HepG2 (cell line): ENCODE results near the gene C20orf144. TPM values are rescaled to one million over a fixed set of nuclear protein-coding genes. Genes with fewer than 3 reads are reported as not detected.

Source experiments
- ATAC-seq: fragments of 200-7000 bp; cut with Tn5 transposase; 3 replicates; pipeline ENCODE4 v1.9.1; 2020; ENCODE audit warnings: mild to moderate bottlenecking, moderate library complexity
- BruUV-seq: library from RNA; stranded (reverse); fragments of 400-500 nt; replicated peaks from 2 replicates; lab custom pipeline; 2021; lab: Mats Ljungman, UMichigan
- CTCF ChIA-PET: fragments of 300-600 bp; formaldehyde crosslinking; extraction: SDS; loops from one replicate; lab custom pipeline; 2021; ENCODE audit warnings: low total read pairs, inconsistent platforms, low intra/inter-chr PET ratio; lab: Yijun Ruan, JAX
- POLR2A ChIA-PET: fragments of 350-600 bp; sonication (Branson Sonifier 250); formaldehyde crosslinking; loops from one replicate; lab custom pipeline; 2020; ENCODE audit warnings: antibody characterized with exemption, inconsistent platforms; lab: Yijun Ruan, JAX
- DNase-seq: peaks from one replicate; pipeline ENCODE4 v3.0.0-alpha.2; 2015; ENCODE audit warnings: low spot score
- FAIRE-seq: peaks from 3 replicates; lab custom pipeline; 2011; peaks lifted over from hg19 to GRCh38; lab: Jason Lieb, UNC
- H2AFZ ChIP-seq: one replicate; pipeline ENCODE4 v1.6.1; 2011; ENCODE audit warnings: low read length, inconsistent platforms
- H3K27ac ChIP-seq: fragments of 300-600 bp; 3 replicates; pipeline ENCODE4 v1.8.0; 2011; ENCODE audit warnings: mixed run types, mild to moderate bottlenecking, mixed read lengths, low read length, inconsistent platforms; ENCODE audit not compliant: insufficient read depth; ENCODE audit errors: extremely low read length
- H3K27me3 ChIP-seq, 2 experiments: fragments of 200-600 bp in 1 of 2; 2 replicates in 1 of 2; 3 replicates in 1 of 2; pipeline versions ENCODE4 v1.6.0 to v1.8.0; 2011; ENCODE audit warnings: low read length in 2 of 2, mild to moderate bottlenecking in 2 of 2, moderate library complexity in 2 of 2, inconsistent platforms in 1 of 2; ENCODE audit not compliant: insufficient read depth in 2 of 2, control insufficient read depth in 1 of 2
- H3K36me3 ChIP-seq, 2 experiments: fragments of 200-600 bp in 1 of 2; replicated peaks in 1 of 2; 2 replicates in 1 of 2; 3 replicates in 1 of 2; pipeline versions ENCODE4 v1.5.1 to v1.8.0; 2011; ENCODE audit warnings: low read length in 2 of 2, inconsistent platforms in 1 of 2; ENCODE audit not compliant: insufficient read depth in 2 of 2, control insufficient read depth in 1 of 2
- H3K4me1 ChIP-seq: 2 replicates; pipeline ENCODE4 v1.5.1; 2012; ENCODE audit warnings: low read length, inconsistent platforms; ENCODE audit not compliant: insufficient read depth
- H3K4me2 ChIP-seq: 2 replicates; pipeline ENCODE4 v1.6.0; 2011; ENCODE audit warnings: low read depth, low read length, inconsistent platforms
- H3K4me3 ChIP-seq, 3 experiments: fragments of 200-600 bp in 1 of 3; sonication (generic), shearing (Covaris generic) in 1 of 3; replicated peaks in 1 of 3; 2 replicates each; pipeline ENCODE4 v1.5.1; 2011 to 2016; ENCODE audit warnings: low read length in 3 of 3, inconsistent platforms in 2 of 3, low read depth in 2 of 3, mild to moderate bottlenecking in 2 of 3, control low read depth in 1 of 3, mixed read lengths in 1 of 3; ENCODE audit not compliant: insufficient read depth in 1 of 3
- H3K79me2 ChIP-seq: one replicate; pipeline ENCODE4 v1.6.1; 2011; ENCODE audit warnings: low read length, inconsistent platforms; ENCODE audit not compliant: insufficient read depth
- H3K9ac ChIP-seq: 2 replicates; pipeline ENCODE4 v1.6.0; 2011; ENCODE audit warnings: mild to moderate bottlenecking, low read depth, low read length, inconsistent platforms; ENCODE audit not compliant: insufficient read depth
- H3K9me3 ChIP-seq: 2 replicates; pipeline ENCODE4 v1.5.1; 2012; ENCODE audit warnings: mild to moderate bottlenecking, low read length
- H4K20me1 ChIP-seq: 2 replicates; pipeline ENCODE4 v1.6.0; 2011; ENCODE audit warnings: inconsistent platforms, mild to moderate bottlenecking, low read length, moderate library complexity; ENCODE audit not compliant: insufficient read depth
- AGO1 ChIP-seq: fragments of 200-400 bp; formaldehyde crosslinking; IDR thresholded peaks from 2 replicates; pipeline ENCODE4 v1.6.1; 2017; ENCODE audit warnings: mild to moderate bottlenecking, low read depth, low read length, moderate library complexity; ENCODE audit not compliant: poor library complexity, severe bottlenecking
- CEBPB ChIP-seq: IDR thresholded peaks from 2 replicates; pipeline ENCODE4 v1.6.1; 2011; ENCODE audit warnings: low read depth, low read length, improper control_type of control experiment, borderline replicate concordance
- HOXD1 ChIP-seq: sonication (generic); formaldehyde crosslinking; IDR thresholded peaks from 2 replicates; pipeline ENCODE4 v1.5.0; 2020; ENCODE audit warnings: missing genetic modification reagents
- JDP2 ChIP-seq: sonication (generic); formaldehyde crosslinking; IDR thresholded peaks from 2 replicates; pipeline ENCODE4 v1.8.1; 2022; ENCODE audit warnings: missing genetic modification reagents, borderline replicate concordance
- PCBP1 ChIP-seq: fragments of 200-400 bp; formaldehyde crosslinking; IDR thresholded peaks from 2 replicates; pipeline ENCODE4 v1.6.1; 2017; ENCODE audit warnings: mild to moderate bottlenecking, low read depth, low read length, borderline replicate concordance
- SMYD3 ChIP-seq: sonication (generic); formaldehyde crosslinking; IDR thresholded peaks from 2 replicates; pipeline ENCODE4 v1.8.1; 2023; ENCODE audit warnings: mild to moderate bottlenecking, missing genetic modification reagents
- SP2 ChIP-seq: sonication (generic); formaldehyde crosslinking; IDR thresholded peaks from 2 replicates; pipeline ENCODE4 v1.5.1; 2020; ENCODE audit warnings: mild to moderate bottlenecking, missing genetic modification reagents
- TCF7 ChIP-seq: sonication (generic); IDR thresholded peaks from 2 replicates; pipeline ENCODE4 v1.6.1; 2016; ENCODE audit warnings: antibody characterized with exemption, low read depth
- ZBTB20 ChIP-seq: sonication (generic); formaldehyde crosslinking; IDR thresholded peaks from 2 replicates; pipeline ENCODE4 v1.8.1; 2023; ENCODE audit warnings: missing genetic modification reagents, low read depth, mild to moderate bottlenecking, borderline replicate concordance
- ZFP36L1 ChIP-seq: sonication (generic); formaldehyde crosslinking; IDR thresholded peaks from 2 replicates; pipeline ENCODE4 v1.8.0; 2022; ENCODE audit warnings: mild to moderate bottlenecking, missing genetic modification reagents, moderate library complexity
- ZNF543 ChIP-seq: sonication (generic); formaldehyde crosslinking; IDR thresholded peaks from 2 replicates; pipeline ENCODE4 v1.4.0; 2020; ENCODE audit warnings: mild to moderate bottlenecking, missing genetic modification reagents
- WGBS: methylation state at CpG from one replicate; pipeline ENCODE4 v1.1.6; 2017; ENCODE audit warnings: low lambda C conversion rate; 5-methylcytosine and 5-hydroxymethylcytosine counted together
- in situ Hi-C: cut with HindIII; loops from 2 replicates; pipeline ENCODE4 v1.10.0; 2017; ENCODE audit warnings: low pct_unique_long_range_greater_than_20kb; ENCODE audit not compliant: extremely low pct_ligation_motif_present
- intact Hi-C: fragments of 100-400 bp; cut with micrococcal nuclease; formaldehyde crosslinking; loops from one replicate; pipeline ENCODE4 v1.10.0; 2022; ENCODE audit not compliant: unreplicated experiment
- polyA plus RNA-seq, 8 experiments: library from polyadenylated mRNA; depleted of rRNA in 3 of 8; stranded (reverse) in 7 of 8; unstranded in 1 of 8; fragments of >200 nt; fragmentation: Illumina TruSeq in 4 of 8; extraction: Trizol in 4 of 8; gene quantifications; 2 replicates each; pipeline versions ENCODE4 v1.2.1 to v1.2.3, GENCODE V29; 2011 to 2016; ENCODE audit warnings: low read depth in 4 of 8, missing spikeins in 1 of 8, mixed read lengths in 1 of 8; ENCODE audit not compliant: insufficient read depth in 1 of 8
- total RNA-seq, 5 experiments: library from RNA; depleted of rRNA; stranded (reverse); fragments of >200 nt; fragmentation: Illumina TruSeq; extraction: Trizol; gene quantifications; 2 replicates each; pipeline ENCODE4 v1.2.3, GENCODE V29; 2016; ENCODE audit warnings: low read depth in 1 of 5
- TF ChIP-seq, protein P1 (sequence below): sonication (generic); formaldehyde crosslinking; IDR thresholded peaks from 2 replicates; pipeline ENCODE4 v1.4.0; 2020; ENCODE audit warnings: mild to moderate bottlenecking, missing genetic modification reagents
- TF ChIP-seq, protein P2 (sequence below): sonication (generic); formaldehyde crosslinking; IDR thresholded peaks from 2 replicates; pipeline ENCODE4 v1.8.1; 2022; ENCODE audit warnings: low read depth, mild to moderate bottlenecking, missing genetic modification reagents
- TF ChIP-seq, protein P3 (sequence below): sonication (generic); formaldehyde crosslinking; IDR thresholded peaks from 2 replicates; pipeline ENCODE4 v1.4.0; 2020; ENCODE audit warnings: missing genetic modification reagents
- TF ChIP-seq, protein P4 (sequence below): sonication (generic); formaldehyde crosslinking; conservative IDR thresholded peaks from 2 replicates; pipeline ENCODE4 v1.4.0; 2020; ENCODE audit warnings: missing genetic modification reagents
- TF ChIP-seq, protein P5 (sequence below): sonication (generic); formaldehyde crosslinking; IDR thresholded peaks from 2 replicates; pipeline ENCODE4 v1.4.0; 2020; ENCODE audit warnings: missing genetic modification reagents

The C20orf144 gene
- total and polyA plus RNA-seq, 2 of the 13 experiments (the other 11 are each of a cell fraction or from before 2014, with no cell fraction given), result 0.09 to 0.16 TPM

DNA sequence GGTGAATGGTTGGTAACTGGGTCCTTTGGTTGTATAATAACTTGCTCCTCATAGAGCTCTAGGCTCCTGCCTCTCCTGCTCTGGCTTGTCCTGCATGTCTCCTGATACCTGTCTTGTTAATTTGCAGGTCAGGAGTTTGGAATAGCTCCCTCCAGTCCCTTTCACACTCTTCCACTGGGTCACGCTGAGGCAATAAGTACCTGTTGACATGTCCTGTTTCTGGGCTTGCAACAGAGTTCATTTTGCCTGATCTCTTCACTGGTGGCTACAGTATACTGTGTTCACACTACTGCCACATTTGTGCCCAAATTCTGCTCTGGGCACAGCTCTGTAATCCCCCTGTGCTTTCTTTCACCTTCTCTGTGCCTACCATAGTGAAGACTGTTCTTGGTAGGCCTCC is 25.4 kb upstream of the C20orf144 start (continued):
- no peak for TF ChIP-seq SMYD3 (CRISPR knock-in tag)
- TF ChIP-seq, protein P1, sequence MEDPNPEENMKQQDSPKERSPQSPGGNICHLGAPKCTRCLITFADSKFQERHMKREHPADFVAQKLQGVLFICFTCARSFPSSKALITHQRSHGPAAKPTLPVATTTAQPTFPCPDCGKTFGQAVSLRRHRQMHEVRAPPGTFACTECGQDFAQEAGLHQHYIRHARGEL (CRISPR knock-in tag), result no peak

DNA sequence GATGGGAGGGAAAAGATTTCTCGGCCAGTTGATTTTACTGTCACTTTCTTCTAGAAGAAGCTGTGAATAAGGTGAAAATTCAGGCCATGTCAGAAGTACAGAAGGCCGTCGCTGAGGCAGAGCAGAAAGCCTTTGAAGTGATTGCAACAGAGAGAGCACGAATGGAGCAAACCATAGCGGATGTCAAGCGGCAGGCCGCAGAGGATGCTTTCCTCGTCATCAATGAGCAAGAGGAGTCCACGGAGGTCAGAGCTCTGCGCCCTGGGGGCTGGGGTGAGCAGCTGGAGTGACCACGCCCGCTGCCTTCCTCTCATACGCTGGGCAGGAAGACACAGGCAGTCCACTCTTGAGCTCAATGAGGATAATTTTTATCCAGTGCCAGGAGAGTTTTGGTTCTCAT is 21.8 kb upstream of the C20orf144 start:
- no peaks in the 10 kb centered on the region for H4K20me1 ChIP-seq
- H2AFZ ChIP-seq, result no peak overlapping the region
- peaks cover 11% of the 10 kb centered on the region; the same call in 1 of the 2 replicates for H3K4me1 ChIP-seq
- peaks cover 35 to 65% of the 10 kb centered on the region in 2 experiments for H3K36me3 ChIP-seq
- peak; percentile 56 for FAIRE-seq
- in situ Hi-C loops, result loop anchor here (10.0 kb wide), 1 partner anchor 125 kb away; no protein-coding TSS in a partner anchor
- no peaks in the 10 kb centered on the region for H3K9me3 ChIP-seq
- H3K4me3 ChIP-seq, result no peak overlapping the region
- ChIA-PET POLR2A (no interaction called here), CTCF (no interaction called here)
- BruUV-seq, result no TSS peak
- H3K27ac ChIP-seq, result no peak overlapping the region
- WGBS, result 82% methylated on average over 13 of the region's 13 CpGs
- ATAC-seq, result no peak
- no peak overlapping the region for H3K9ac ChIP-seq
- no peak overlapping the region for H3K4me2 ChIP-seq
- intact Hi-C loops, result no loop called here
- H3K27me3 ChIP-seq, result no peaks in the 10 kb centered on the region
- DNase-seq, result peak; percentile 54
- no peaks in the 10 kb centered on the region for H3K79me2 ChIP-seq
- TF ChIP-seq PCBP1 (no peak), TCF7 (peak; percentile 33; the same call in 1 of the 2 replicates), ZNF543 (CRISPR knock-in tag) (no peak), JDP2 (CRISPR knock-in tag) (no peak), HOXD1 (no peak), ZBTB20 (CRISPR knock-in tag) (no peak), CEBPB (peak; percentile 92), SP2 (CRISPR knock-in tag) (no peak), ZFP36L1 (CRISPR knock-in tag) (no peak), AGO1 (no peak)
- TF ChIP-seq, protein P2, sequence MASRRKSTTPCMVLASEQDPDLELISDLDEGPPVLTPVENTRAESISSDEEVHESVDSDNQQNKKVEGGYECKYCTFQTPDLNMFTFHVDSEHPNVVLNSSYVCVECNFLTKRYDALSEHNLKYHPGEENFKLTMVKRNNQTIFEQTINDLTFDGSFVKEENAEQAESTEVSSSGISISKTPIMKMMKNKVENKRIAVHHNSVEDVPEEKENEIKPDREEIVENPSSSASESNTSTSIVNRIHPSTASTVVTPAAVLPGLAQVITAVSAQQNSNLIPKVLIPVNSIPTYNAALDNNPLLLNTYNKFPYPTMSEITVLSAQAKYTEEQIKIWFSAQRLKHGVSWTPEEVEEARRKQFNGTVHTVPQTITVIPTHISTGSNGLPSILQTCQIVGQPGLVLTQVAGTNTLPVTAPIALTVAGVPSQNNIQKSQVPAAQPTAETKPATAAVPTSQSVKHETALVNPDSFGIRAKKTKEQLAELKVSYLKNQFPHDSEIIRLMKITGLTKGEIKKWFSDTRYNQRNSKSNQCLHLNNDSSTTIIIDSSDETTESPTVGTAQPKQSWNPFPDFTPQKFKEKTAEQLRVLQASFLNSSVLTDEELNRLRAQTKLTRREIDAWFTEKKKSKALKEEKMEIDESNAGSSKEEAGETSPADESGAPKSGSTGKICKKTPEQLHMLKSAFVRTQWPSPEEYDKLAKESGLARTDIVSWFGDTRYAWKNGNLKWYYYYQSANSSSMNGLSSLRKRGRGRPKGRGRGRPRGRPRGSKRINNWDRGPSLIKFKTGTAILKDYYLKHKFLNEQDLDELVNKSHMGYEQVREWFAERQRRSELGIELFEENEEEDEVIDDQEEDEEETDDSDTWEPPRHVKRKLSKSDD (CRISPR knock-in tag), result no peak
- TF ChIP-seq, protein P3, sequence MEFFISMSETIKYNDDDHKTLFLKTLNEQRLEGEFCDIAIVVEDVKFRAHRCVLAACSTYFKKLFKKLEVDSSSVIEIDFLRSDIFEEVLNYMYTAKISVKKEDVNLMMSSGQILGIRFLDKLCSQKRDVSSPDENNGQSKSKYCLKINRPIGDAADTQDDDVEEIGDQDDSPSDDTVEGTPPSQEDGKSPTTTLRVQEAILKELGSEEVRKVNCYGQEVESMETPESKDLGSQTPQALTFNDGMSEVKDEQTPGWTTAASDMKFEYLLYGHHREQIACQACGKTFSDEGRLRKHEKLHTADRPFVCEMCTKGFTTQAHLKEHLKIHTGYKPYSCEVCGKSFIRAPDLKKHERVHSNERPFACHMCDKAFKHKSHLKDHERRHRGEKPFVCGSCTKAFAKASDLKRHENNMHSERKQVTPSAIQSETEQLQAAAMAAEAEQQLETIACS, result no peak
- TF ChIP-seq, protein P4, sequence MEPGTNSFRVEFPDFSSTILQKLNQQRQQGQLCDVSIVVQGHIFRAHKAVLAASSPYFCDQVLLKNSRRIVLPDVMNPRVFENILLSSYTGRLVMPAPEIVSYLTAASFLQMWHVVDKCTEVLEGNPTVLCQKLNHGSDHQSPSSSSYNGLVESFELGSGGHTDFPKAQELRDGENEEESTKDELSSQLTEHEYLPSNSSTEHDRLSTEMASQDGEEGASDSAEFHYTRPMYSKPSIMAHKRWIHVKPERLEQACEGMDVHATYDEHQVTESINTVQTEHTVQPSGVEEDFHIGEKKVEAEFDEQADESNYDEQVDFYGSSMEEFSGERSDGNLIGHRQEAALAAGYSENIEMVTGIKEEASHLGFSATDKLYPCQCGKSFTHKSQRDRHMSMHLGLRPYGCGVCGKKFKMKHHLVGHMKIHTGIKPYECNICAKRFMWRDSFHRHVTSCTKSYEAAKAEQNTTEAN (CRISPR knock-in tag), result no peak
- TF ChIP-seq, protein P5, sequence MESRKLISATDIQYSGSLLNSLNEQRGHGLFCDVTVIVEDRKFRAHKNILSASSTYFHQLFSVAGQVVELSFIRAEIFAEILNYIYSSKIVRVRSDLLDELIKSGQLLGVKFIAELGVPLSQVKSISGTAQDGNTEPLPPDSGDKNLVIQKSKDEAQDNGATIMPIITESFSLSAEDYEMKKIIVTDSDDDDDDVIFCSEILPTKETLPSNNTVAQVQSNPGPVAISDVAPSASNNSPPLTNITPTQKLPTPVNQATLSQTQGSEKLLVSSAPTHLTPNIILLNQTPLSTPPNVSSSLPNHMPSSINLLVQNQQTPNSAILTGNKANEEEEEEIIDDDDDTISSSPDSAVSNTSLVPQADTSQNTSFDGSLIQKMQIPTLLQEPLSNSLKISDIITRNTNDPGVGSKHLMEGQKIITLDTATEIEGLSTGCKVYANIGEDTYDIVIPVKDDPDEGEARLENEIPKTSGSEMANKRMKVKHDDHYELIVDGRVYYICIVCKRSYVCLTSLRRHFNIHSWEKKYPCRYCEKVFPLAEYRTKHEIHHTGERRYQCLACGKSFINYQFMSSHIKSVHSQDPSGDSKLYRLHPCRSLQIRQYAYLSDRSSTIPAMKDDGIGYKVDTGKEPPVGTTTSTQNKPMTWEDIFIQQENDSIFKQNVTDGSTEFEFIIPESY (CRISPR knock-in tag), result peak; percentile 94
